WTC11 (cell line): Measurements from ENCODE around the gene CLEC10A. TPM values are rescaled to one million over a fixed set of nuclear protein-coding genes. Genes with fewer than 3 reads are reported as not detected.

Experiments used
- ATAC-seq: fragments of 200-7000 bp; cut with Tn5 transposase; 2 replicates; pipeline ENCODE4 v1.10.0; 2021; ENCODE audit warnings: mild to moderate bottlenecking, moderate library complexity
- CTCF ChIA-PET: fragments of 300-600 bp; sonication (Branson Sonifier 250); formaldehyde crosslinking; loops from one replicate; lab custom pipeline; 2021; ENCODE audit warnings: antibody characterized with exemption; lab: Charles Lee
- POLR2A ChIA-PET: fragments of 350-600 bp; sonication (Branson Sonifier 250); formaldehyde crosslinking; loops from one replicate; lab custom pipeline; 2021; ENCODE audit warnings: antibody characterized with exemption; lab: Charles Lee
- DNase-seq: peaks from one replicate; pipeline ENCODE4 v3.0.0; 2021; ENCODE audit warnings: low spot score
- H3K27ac Mint-ChIP-seq: 2 replicates; pipeline ENCODE4 v1.8.0; 2021; ENCODE audit warnings: mixed read lengths
- H3K27me3 Mint-ChIP-seq: 2 replicates; pipeline ENCODE4 v1.8.0; 2021; ENCODE audit warnings: low read depth, mild to moderate bottlenecking, moderate library complexity, mixed read lengths
- H3K36me3 Mint-ChIP-seq: 2 replicates; pipeline ENCODE4 v1.8.0; 2021; ENCODE audit warnings: mixed read lengths
- H3K4me1 Mint-ChIP-seq: 2 replicates; pipeline ENCODE4 v1.8.0; 2022; ENCODE audit warnings: mixed read lengths
- H3K4me3 Mint-ChIP-seq: 2 replicates; pipeline ENCODE4 v1.8.0; 2021; ENCODE audit warnings: mild to moderate bottlenecking, moderate library complexity, mixed read lengths
- H3K9me3 Mint-ChIP-seq: 2 replicates; pipeline ENCODE4 v1.8.0; 2021; ENCODE audit warnings: mixed read lengths
- ATF2 ChIP-seq: sonication (generic); formaldehyde crosslinking; IDR thresholded peaks from 2 replicates; pipeline ENCODE4 v1.8.1; 2022; ENCODE audit warnings: low read depth, missing genetic modification reagents, borderline replicate concordance
- ATF3 ChIP-seq: sonication (generic); formaldehyde crosslinking; conservative IDR thresholded peaks from 2 replicates; pipeline ENCODE4 v1.8.1; 2022; ENCODE audit warnings: mild to moderate bottlenecking, missing genetic modification reagents
- CBFB ChIP-seq: sonication (generic); formaldehyde crosslinking; IDR thresholded peaks from 2 replicates; pipeline ENCODE4 v1.8.1; 2022; ENCODE audit warnings: mild to moderate bottlenecking, low read depth, missing genetic modification reagents
- E2F5 ChIP-seq: sonication (generic); formaldehyde crosslinking; IDR thresholded peaks from 2 replicates; pipeline ENCODE4 v1.8.1; 2022; ENCODE audit warnings: mild to moderate bottlenecking, moderate library complexity, missing genetic modification reagents
- EMX1 ChIP-seq: fragments of 250-450 bp; sonication (Bioruptor Pico); IDR thresholded peaks from 2 replicates; pipeline ENCODE4 v1.8.0; 2021; ENCODE audit warnings: mild to moderate bottlenecking
- ETV6 ChIP-seq: sonication (generic); formaldehyde crosslinking; IDR thresholded peaks from 2 replicates; pipeline ENCODE4 v1.8.1; 2022; ENCODE audit warnings: mild to moderate bottlenecking, missing genetic modification reagents
- HMGA2 ChIP-seq: fragments of 250-450 bp; sonication (Bioruptor Pico); IDR thresholded peaks from 2 replicates; pipeline ENCODE4 v1.4.0; 2021; ENCODE audit warnings: mild to moderate bottlenecking, moderate library complexity
- IRF2 ChIP-seq: sonication (generic); formaldehyde crosslinking; IDR thresholded peaks from 2 replicates; pipeline ENCODE4 v1.8.0; 2022; ENCODE audit warnings: low read depth, missing genetic modification reagents, borderline replicate concordance
- JAZF1 ChIP-seq: fragments of 250-450 bp; sonication (Bioruptor Pico); IDR thresholded peaks from 2 replicates; pipeline ENCODE4 v1.9.0; 2021; ENCODE audit warnings: moderate library complexity, mild to moderate bottlenecking, inconsistent platforms
- MLX ChIP-seq: sonication (generic); formaldehyde crosslinking; IDR thresholded peaks from 2 replicates; pipeline ENCODE4 v1.8.1; 2023; ENCODE audit warnings: mild to moderate bottlenecking, missing genetic modification reagents, moderate library complexity
- MYBL2 ChIP-seq: sonication (generic); formaldehyde crosslinking; IDR thresholded peaks from 2 replicates; pipeline ENCODE4 v1.8.1; 2023; ENCODE audit warnings: mild to moderate bottlenecking, moderate library complexity, missing genetic modification reagents
- RELA ChIP-seq: sonication (generic); formaldehyde crosslinking; IDR thresholded peaks from 2 replicates; pipeline ENCODE4 v1.8.1; 2022; ENCODE audit warnings: missing genetic modification reagents, mild to moderate bottlenecking, borderline replicate concordance
- TP53 ChIP-seq: sonication (generic); formaldehyde crosslinking; IDR thresholded peaks from 2 replicates; pipeline ENCODE4 v1.8.1; 2023; ENCODE audit warnings: mild to moderate bottlenecking, missing genetic modification reagents
- USF2 ChIP-seq: sonication (generic); formaldehyde crosslinking; IDR thresholded peaks from 2 replicates; pipeline ENCODE4 v1.8.1; 2023; ENCODE audit warnings: mild to moderate bottlenecking, missing genetic modification reagents, moderate library complexity
- ZBTB43 ChIP-seq: sonication (generic); formaldehyde crosslinking; IDR thresholded peaks from 2 replicates; pipeline ENCODE4 v1.8.1; 2023; ENCODE audit warnings: mild to moderate bottlenecking, missing genetic modification reagents
- ZMAT4 ChIP-seq: fragments of 250-450 bp; sonication (Bioruptor Pico); IDR thresholded peaks from 2 replicates; pipeline ENCODE4 v1.9.0; 2021; ENCODE audit warnings: mild to moderate bottlenecking
- ZNF138 ChIP-seq: sonication (generic); formaldehyde crosslinking; conservative IDR thresholded peaks from 2 replicates; pipeline ENCODE4 v1.8.1; 2022; ENCODE audit warnings: mild to moderate bottlenecking, moderate library complexity, missing genetic modification reagents
- ZNF232 ChIP-seq: sonication (generic); formaldehyde crosslinking; IDR thresholded peaks from 2 replicates; pipeline ENCODE4 v1.8.0; 2022; ENCODE audit warnings: mild to moderate bottlenecking, missing genetic modification reagents
- ZNF396 ChIP-seq: fragments of 250-450 bp; sonication (Bioruptor Pico); IDR thresholded peaks from 2 replicates; pipeline ENCODE4 v1.8.0; 2021; ENCODE audit warnings: mild to moderate bottlenecking, moderate library complexity, borderline replicate concordance
- ZNF512 ChIP-seq: sonication (generic); formaldehyde crosslinking; IDR thresholded peaks from 2 replicates; pipeline ENCODE4 v1.8.1; 2022; ENCODE audit warnings: missing genetic modification reagents, borderline replicate concordance
- total RNA-seq: library from RNA; stranded (reverse); gene quantifications from 3 replicates; pipeline ENCODE4 v1.2.3, GENCODE V29; 2021

Gene CLEC10A
- total RNA-seq, 1 experiment from 2014 or later: not detected

- no peak overlapping the region; the same call in 1 of the 2 replicates for H3K27ac Mint-ChIP-seq
- TF ChIP-seq EMX1 (CRISPR knock-in tag) (no peak), USF2 (CRISPR knock-in tag) (no peak), MLX (no peak), ZNF396 (CRISPR knock-in tag) (no peak), ZNF512 (no peak), MYBL2 (CRISPR knock-in tag) (no peak), ZNF138 (CRISPR knock-in tag) (no peak), HMGA2 (CRISPR knock-in tag) (no peak), E2F5 (CRISPR knock-in tag) (no peak)
- H3K4me1 Mint-ChIP-seq: no peaks in the 10 kb centered on the region
- ATAC-seq (no peak), DNase-seq (no peak)
- peaks cover 8% of the 10 kb centered on the region for H3K9me3 Mint-ChIP-seq
- POLR2A ChIA-PET: no interaction called here
- CTCF ChIA-PET: interaction anchor here (0.6 to 1.1 kb wide), 4 partner anchors 23 to 84 kb away, joined by 3 to 6 read pairs (median 3); no protein-coding TSS in a partner anchor
- no peak overlapping the region for H3K4me3 Mint-ChIP-seq
- no peaks in the 10 kb centered on the region for H3K36me3 Mint-ChIP-seq
- H3K27me3 Mint-ChIP-seq: peaks cover 5% of the 10 kb centered on the region; the same call in 1 of the 2 replicates
Measured at GRCh38 chr17:7080456-7081041, 498 bp upstream of the CLEC10A start.

GRCh38 chr17:7078711-7079110 lies 1.3 kb downstream of the CLEC10A start:
- ATAC-seq: no peak
- TF ChIP-seq CBFB (CRISPR knock-in tag) (no peak), IRF2 (CRISPR knock-in tag) (no peak), RELA (CRISPR knock-in tag) (no peak), TP53 (CRISPR knock-in tag) (no peak), MLX (no peak), ZNF512 (no peak), HMGA2 (CRISPR knock-in tag) (no peak), ETV6 (no peak), ATF3 (CRISPR knock-in tag) (no peak), JAZF1 (CRISPR knock-in tag) (no peak), ATF2 (CRISPR knock-in tag) (no peak), ZNF232 (no peak), ZBTB43 (CRISPR knock-in tag) (no peak), ZMAT4 (CRISPR knock-in tag) (no peak)
- TF ChIP-seq, all 79 proteins: peak for 0
- peaks cover 13% of the 10 kb centered on the region for H3K9me3 Mint-ChIP-seq
- no peaks in the 10 kb centered on the region for H3K36me3 Mint-ChIP-seq
- no peak overlapping the region for H3K27ac Mint-ChIP-seq
- no peaks in the 10 kb centered on the region for H3K4me1 Mint-ChIP-seq
- ChIA-PET POLR2A (no interaction called here), CTCF (no interaction called here)
- H3K27me3 Mint-ChIP-seq: peaks cover 8% of the 10 kb centered on the region
- no peak for DNase-seq
- no peak overlapping the region for H3K4me3 Mint-ChIP-seq
